HepG2 (cell line): Measurements from ENCODE around the gene SCUBE2. TPM values are rescaled to one million over a fixed set of nuclear protein-coding genes. Genes with fewer than 3 reads are reported as not detected.

Experiments used
- ATAC-seq: fragments of 200-7000 bp; cut with Tn5 transposase; 3 replicates; pipeline ENCODE4 v1.9.1; 2020; ENCODE audit warnings: mild to moderate bottlenecking, moderate library complexity
- BruUV-seq: library from RNA; stranded (reverse); fragments of 400-500 nt; replicated peaks from 2 replicates; lab custom pipeline; 2021; lab: Mats Ljungman, UMichigan
- CTCF ChIA-PET: fragments of 300-600 bp; formaldehyde crosslinking; extraction: SDS; loops from one replicate; lab custom pipeline; 2021; ENCODE audit warnings: low total read pairs, inconsistent platforms, low intra/inter-chr PET ratio; lab: Yijun Ruan, JAX
- POLR2A ChIA-PET: fragments of 350-600 bp; sonication (Branson Sonifier 250); formaldehyde crosslinking; loops from one replicate; lab custom pipeline; 2020; ENCODE audit warnings: antibody characterized with exemption, inconsistent platforms; lab: Yijun Ruan, JAX
- DNase-seq: peaks from one replicate; pipeline ENCODE4 v3.0.0-alpha.2; 2015; ENCODE audit warnings: low spot score
- FAIRE-seq: peaks from 3 replicates; lab custom pipeline; 2011; peaks lifted over from hg19 to GRCh38; lab: Jason Lieb, UNC
- H2AFZ ChIP-seq: one replicate; pipeline ENCODE4 v1.6.1; 2011; ENCODE audit warnings: low read length, inconsistent platforms
- H3K27ac ChIP-seq: fragments of 300-600 bp; 3 replicates; pipeline ENCODE4 v1.8.0; 2011; ENCODE audit warnings: mixed run types, mild to moderate bottlenecking, mixed read lengths, low read length, inconsistent platforms; ENCODE audit not compliant: insufficient read depth; ENCODE audit errors: extremely low read length
- H3K27me3 ChIP-seq, 2 experiments: fragments of 200-600 bp in 1 of 2; 2 replicates in 1 of 2; 3 replicates in 1 of 2; pipeline versions ENCODE4 v1.6.0 to v1.8.0; 2011; ENCODE audit warnings: low read length in 2 of 2, mild to moderate bottlenecking in 2 of 2, moderate library complexity in 2 of 2, inconsistent platforms in 1 of 2; ENCODE audit not compliant: insufficient read depth in 2 of 2, control insufficient read depth in 1 of 2
- H3K36me3 ChIP-seq, 2 experiments: fragments of 200-600 bp in 1 of 2; replicated peaks in 1 of 2; 2 replicates in 1 of 2; 3 replicates in 1 of 2; pipeline versions ENCODE4 v1.5.1 to v1.8.0; 2011; ENCODE audit warnings: low read length in 2 of 2, inconsistent platforms in 1 of 2; ENCODE audit not compliant: insufficient read depth in 2 of 2, control insufficient read depth in 1 of 2
- H3K4me1 ChIP-seq: 2 replicates; pipeline ENCODE4 v1.5.1; 2012; ENCODE audit warnings: low read length, inconsistent platforms; ENCODE audit not compliant: insufficient read depth
- H3K4me2 ChIP-seq: 2 replicates; pipeline ENCODE4 v1.6.0; 2011; ENCODE audit warnings: low read depth, low read length, inconsistent platforms
- H3K4me3 ChIP-seq, 3 experiments: fragments of 200-600 bp in 1 of 3; sonication (generic), shearing (Covaris generic) in 1 of 3; replicated peaks in 1 of 3; 2 replicates each; pipeline ENCODE4 v1.5.1; 2011 to 2016; ENCODE audit warnings: low read length in 3 of 3, inconsistent platforms in 2 of 3, low read depth in 2 of 3, mild to moderate bottlenecking in 2 of 3, control low read depth in 1 of 3, mixed read lengths in 1 of 3; ENCODE audit not compliant: insufficient read depth in 1 of 3
- H3K79me2 ChIP-seq: one replicate; pipeline ENCODE4 v1.6.1; 2011; ENCODE audit warnings: low read length, inconsistent platforms; ENCODE audit not compliant: insufficient read depth
- H3K9ac ChIP-seq: 2 replicates; pipeline ENCODE4 v1.6.0; 2011; ENCODE audit warnings: mild to moderate bottlenecking, low read depth, low read length, inconsistent platforms; ENCODE audit not compliant: insufficient read depth
- H3K9me3 ChIP-seq: 2 replicates; pipeline ENCODE4 v1.5.1; 2012; ENCODE audit warnings: mild to moderate bottlenecking, low read length
- H4K20me1 ChIP-seq: 2 replicates; pipeline ENCODE4 v1.6.0; 2011; ENCODE audit warnings: inconsistent platforms, mild to moderate bottlenecking, low read length, moderate library complexity; ENCODE audit not compliant: insufficient read depth
- NFKB2 ChIP-seq: sonication (generic); formaldehyde crosslinking; IDR thresholded peaks from 2 replicates; pipeline ENCODE4 v1.4.0; 2020; ENCODE audit warnings: missing genetic modification reagents, borderline replicate concordance
- ZKSCAN8 ChIP-seq: IDR thresholded peaks from 2 replicates; pipeline ENCODE4 v1.6.1; 2016; ENCODE audit warnings: borderline replicate concordance, missing genetic modification reagents, missing compliant biosample characterization
- ZNF749 ChIP-seq: sonication (generic); formaldehyde crosslinking; IDR thresholded peaks from 2 replicates; pipeline ENCODE4 v1.8.0; 2022; ENCODE audit warnings: mild to moderate bottlenecking, missing genetic modification reagents, moderate library complexity, borderline replicate concordance
- WGBS: methylation state at CpG from one replicate; pipeline ENCODE4 v1.1.6; 2017; ENCODE audit warnings: low lambda C conversion rate; 5-methylcytosine and 5-hydroxymethylcytosine counted together
- in situ Hi-C: cut with HindIII; loops from 2 replicates; pipeline ENCODE4 v1.10.0; 2017; ENCODE audit warnings: low pct_unique_long_range_greater_than_20kb; ENCODE audit not compliant: extremely low pct_ligation_motif_present
- intact Hi-C: fragments of 100-400 bp; cut with micrococcal nuclease; formaldehyde crosslinking; loops from one replicate; pipeline ENCODE4 v1.10.0; 2022; ENCODE audit not compliant: unreplicated experiment
- polyA plus RNA-seq, 8 experiments: library from polyadenylated mRNA; depleted of rRNA in 3 of 8; stranded (reverse) in 7 of 8; unstranded in 1 of 8; fragments of >200 nt; fragmentation: Illumina TruSeq in 4 of 8; extraction: Trizol in 4 of 8; gene quantifications; 2 replicates each; pipeline versions ENCODE4 v1.2.1 to v1.2.3, GENCODE V29; 2011 to 2016; ENCODE audit warnings: low read depth in 4 of 8, missing spikeins in 1 of 8, mixed read lengths in 1 of 8; ENCODE audit not compliant: insufficient read depth in 1 of 8
- total RNA-seq, 5 experiments: library from RNA; depleted of rRNA; stranded (reverse); fragments of >200 nt; fragmentation: Illumina TruSeq; extraction: Trizol; gene quantifications; 2 replicates each; pipeline ENCODE4 v1.2.3, GENCODE V29; 2016; ENCODE audit warnings: low read depth in 1 of 5
- TF ChIP-seq, protein P1 (sequence below): sonication (generic); formaldehyde crosslinking; IDR thresholded peaks from 2 replicates; pipeline ENCODE4 v1.4.0; 2020; ENCODE audit warnings: missing genetic modification reagents
- TF ChIP-seq, protein P2 (sequence below), 2 experiments: sonication (generic) in 1 of 2; formaldehyde crosslinking in 1 of 2; IDR thresholded peaks; 2 replicates each; pipeline versions ENCODE4 v1.4.0 to v1.6.1; 2016 to 2020; ENCODE audit warnings: borderline replicate concordance in 1 of 2, low read depth in 1 of 2, mild to moderate bottlenecking in 1 of 2, missing genetic modification reagents in 1 of 2

SCUBE2 gene
- total and polyA plus RNA-seq, 2 of the 13 experiments (the other 11 are each of a cell fraction or from before 2014, with no cell fraction given), result 0.09 TPM; not detected in 1

DNA sequence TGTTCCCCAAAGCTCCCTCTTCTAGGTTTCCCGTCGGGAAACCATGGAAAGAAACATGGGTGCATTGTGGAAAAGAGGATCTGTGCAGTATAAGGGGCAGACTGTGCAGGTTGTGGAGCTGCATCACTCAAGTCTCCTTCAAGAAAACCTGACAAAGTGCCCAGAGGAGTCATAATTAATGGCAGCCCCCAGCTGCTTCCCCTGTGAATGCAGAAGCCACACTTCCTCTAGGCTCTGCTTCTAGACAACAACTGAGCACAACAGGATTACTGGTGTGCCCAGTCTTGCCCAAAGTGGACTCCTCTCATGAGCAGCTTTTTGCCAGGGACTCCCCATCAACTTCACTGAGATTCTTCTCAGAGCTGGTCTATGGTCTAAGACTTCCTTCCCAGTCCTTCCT, 42.6 kb upstream of the SCUBE2 start (continued):
- TF ChIP-seq, protein P1, sequence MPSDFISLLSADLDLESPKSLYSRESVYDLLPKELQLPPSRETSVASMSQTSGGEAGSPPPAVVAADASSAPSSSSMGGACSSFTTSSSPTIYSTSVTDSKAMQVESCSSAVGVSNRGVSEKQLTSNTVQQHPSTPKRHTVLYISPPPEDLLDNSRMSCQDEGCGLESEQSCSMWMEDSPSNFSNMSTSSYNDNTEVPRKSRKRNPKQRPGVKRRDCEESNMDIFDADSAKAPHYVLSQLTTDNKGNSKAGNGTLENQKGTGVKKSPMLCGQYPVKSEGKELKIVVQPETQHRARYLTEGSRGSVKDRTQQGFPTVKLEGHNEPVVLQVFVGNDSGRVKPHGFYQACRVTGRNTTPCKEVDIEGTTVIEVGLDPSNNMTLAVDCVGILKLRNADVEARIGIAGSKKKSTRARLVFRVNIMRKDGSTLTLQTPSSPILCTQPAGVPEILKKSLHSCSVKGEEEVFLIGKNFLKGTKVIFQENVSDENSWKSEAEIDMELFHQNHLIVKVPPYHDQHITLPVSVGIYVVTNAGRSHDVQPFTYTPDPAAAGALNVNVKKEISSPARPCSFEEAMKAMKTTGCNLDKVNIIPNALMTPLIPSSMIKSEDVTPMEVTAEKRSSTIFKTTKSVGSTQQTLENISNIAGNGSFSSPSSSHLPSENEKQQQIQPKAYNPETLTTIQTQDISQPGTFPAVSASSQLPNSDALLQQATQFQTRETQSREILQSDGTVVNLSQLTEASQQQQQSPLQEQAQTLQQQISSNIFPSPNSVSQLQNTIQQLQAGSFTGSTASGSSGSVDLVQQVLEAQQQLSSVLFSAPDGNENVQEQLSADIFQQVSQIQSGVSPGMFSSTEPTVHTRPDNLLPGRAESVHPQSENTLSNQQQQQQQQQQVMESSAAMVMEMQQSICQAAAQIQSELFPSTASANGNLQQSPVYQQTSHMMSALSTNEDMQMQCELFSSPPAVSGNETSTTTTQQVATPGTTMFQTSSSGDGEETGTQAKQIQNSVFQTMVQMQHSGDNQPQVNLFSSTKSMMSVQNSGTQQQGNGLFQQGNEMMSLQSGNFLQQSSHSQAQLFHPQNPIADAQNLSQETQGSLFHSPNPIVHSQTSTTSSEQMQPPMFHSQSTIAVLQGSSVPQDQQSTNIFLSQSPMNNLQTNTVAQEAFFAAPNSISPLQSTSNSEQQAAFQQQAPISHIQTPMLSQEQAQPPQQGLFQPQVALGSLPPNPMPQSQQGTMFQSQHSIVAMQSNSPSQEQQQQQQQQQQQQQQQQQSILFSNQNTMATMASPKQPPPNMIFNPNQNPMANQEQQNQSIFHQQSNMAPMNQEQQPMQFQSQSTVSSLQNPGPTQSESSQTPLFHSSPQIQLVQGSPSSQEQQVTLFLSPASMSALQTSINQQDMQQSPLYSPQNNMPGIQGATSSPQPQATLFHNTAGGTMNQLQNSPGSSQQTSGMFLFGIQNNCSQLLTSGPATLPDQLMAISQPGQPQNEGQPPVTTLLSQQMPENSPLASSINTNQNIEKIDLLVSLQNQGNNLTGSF, result no peak

DNA sequence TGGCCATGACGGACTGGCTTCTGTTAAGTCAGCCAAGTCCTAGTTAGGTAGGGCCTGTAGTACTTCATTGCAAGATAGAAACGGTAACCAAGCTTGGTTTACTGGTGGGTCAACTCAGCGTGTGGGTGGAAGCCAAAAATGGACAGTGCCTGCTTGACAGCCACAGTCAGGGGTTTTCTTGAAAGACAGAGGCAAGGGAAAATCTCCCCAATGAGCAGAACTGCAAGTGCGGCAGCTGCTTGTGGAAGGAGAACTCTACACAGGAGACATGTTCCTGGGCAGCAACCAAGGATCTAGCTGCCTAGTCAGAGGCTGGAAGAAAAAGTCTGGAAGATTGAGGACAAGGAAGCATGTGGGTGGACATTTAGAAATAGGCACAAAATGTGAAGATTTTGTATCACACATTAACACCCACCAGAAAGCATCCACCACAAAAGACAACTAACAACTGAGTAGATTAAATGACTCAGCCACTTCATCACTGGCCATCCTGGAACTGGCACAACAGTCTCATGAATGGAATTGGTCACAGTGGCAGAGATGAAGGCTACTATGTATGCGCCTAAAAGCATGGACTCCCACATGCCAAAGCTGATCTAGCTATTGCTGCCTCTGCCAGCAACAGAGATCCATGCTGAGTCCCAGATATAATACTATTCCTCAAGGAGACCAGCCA, 40.9 kb upstream of the SCUBE2 start:
- Histone ChIP-seq H3K79me2 (no peaks in the 10 kb centered on the region), H3K4me2 (no peak overlapping the region), H3K9ac (no peak overlapping the region), H4K20me1 (no peaks in the 10 kb centered on the region), H2AFZ (no peak overlapping the region), H3K9me3 (no peaks in the 10 kb centered on the region), H3K36me3 (peaks cover 2 to 6% of the 10 kb centered on the region in 2 experiments; a peak in 2 of 5 replicates), H3K4me3 (no peak overlapping the region), H3K27me3 (no peaks in the 10 kb centered on the region), H3K27ac (no peak overlapping the region), H3K4me1 (no peaks in the 10 kb centered on the region)
- ChIA-PET CTCF (no interaction called here), POLR2A (interaction anchor here (1.0 kb wide), 1 partner anchor 168 kb away, joined by 3 read pairs; the partner anchor contains the start of gene TMEM9B)
- DNase-seq (no peak), ATAC-seq (no peak), FAIRE-seq (no peak)
- BruUV-seq, result no TSS peak
- WGBS, result 86% methylated on average over 5 of the region's 5 CpGs
- in situ Hi-C loops (loop anchor here (5.0 to 10.0 kb wide), 2 partner anchors 115 to 218 kb away; partner anchors contain the start of gene AKIP1), intact Hi-C loops (no loop called here)
- TF ChIP-seq NFKB2, result no peak
- no peak for TF ChIP-seq ZKSCAN8 (CRISPR knock-in tag)
- TF ChIP-seq, protein P2, sequence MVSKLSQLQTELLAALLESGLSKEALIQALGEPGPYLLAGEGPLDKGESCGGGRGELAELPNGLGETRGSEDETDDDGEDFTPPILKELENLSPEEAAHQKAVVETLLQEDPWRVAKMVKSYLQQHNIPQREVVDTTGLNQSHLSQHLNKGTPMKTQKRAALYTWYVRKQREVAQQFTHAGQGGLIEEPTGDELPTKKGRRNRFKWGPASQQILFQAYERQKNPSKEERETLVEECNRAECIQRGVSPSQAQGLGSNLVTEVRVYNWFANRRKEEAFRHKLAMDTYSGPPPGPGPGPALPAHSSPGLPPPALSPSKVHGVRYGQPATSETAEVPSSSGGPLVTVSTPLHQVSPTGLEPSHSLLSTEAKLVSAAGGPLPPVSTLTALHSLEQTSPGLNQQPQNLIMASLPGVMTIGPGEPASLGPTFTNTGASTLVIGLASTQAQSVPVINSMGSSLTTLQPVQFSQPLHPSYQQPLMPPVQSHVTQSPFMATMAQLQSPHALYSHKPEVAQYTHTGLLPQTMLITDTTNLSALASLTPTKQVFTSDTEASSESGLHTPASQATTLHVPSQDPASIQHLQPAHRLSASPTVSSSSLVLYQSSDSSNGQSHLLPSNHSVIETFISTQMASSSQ (IDR thresholded peaks at IDR 0.05; ENCODE audit: low read depth), result no peak
- TF ChIP-seq, protein P2 (CRISPR knock-in tag; IDR thresholded peaks at IDR 0.05; ENCODE audit: borderline replicate concordance), result no peak
- no peak for TF ChIP-seq ZNF749
